COR-L47 (cell line): Measurements from ENCODE around the gene GGT1.
"Not testable (repeated sequence)": the region's sequence is repeated elsewhere in the genome, so short reads cannot be mapped to it uniquely, and the experiment has no call there.

Experiments used
- DNase-seq: peaks from one replicate; lab custom pipeline; 2025; lab: John Stamatoyannopoulos, UW

GGT1 gene

GRCh38 chr22:24584166-24584790, 18.7 kb upstream of the GGT1 start:
- no peak for DNase-seq

GRCh38 chr22:24584871-24585411, 18.1 kb upstream of the GGT1 start:
- DNase-seq, result no peak

GRCh38 chr22:24585461-24585860, 17.5 kb upstream of the GGT1 start:
- no peak for DNase-seq

GRCh38 chr22:24585927-24586546, 17.0 kb upstream of the GGT1 start:
- no peak for DNase-seq

- DNase-seq, result no peak
These were observed 15.7 kb upstream of the GGT1 start for GRCh38 chr22:24587251-24587650.

DNA sequence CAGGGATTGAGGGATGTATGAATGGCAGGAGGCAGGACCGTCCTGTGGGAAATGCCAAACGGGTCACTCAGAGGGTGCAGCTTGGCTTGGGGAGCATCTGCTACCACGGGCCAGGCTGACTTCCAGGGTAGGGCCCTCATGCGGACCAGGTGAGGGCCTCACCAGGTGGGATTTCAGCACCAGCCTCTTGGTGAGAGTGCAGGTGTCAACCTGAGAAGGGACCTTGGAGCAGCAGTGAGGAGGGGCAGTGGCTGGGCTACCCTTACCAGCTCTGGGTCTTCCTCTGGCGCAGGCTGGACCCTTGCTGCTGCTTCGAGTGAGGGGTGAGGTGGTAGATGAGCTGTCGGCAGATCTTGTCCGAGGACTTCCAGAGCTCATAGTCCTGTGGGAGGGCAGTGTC, 15.0 kb upstream of the GGT1 start:
- no peak for DNase-seq

- no peak for DNase-seq
These were observed 14.6 kb upstream of the GGT1 start for GRCh38 chr22:24588381-24588756.

- no peak for DNase-seq
These were observed 14.1 kb upstream of the GGT1 start for GRCh38 chr22:24588757-24589481.

- no peak for DNase-seq
These were observed 13.4 kb upstream of the GGT1 start for GRCh38 chr22:24589518-24590030.

GRCh38 chr22:24590596-24591173, 12.3 kb upstream of the GGT1 start:
- DNase-seq, result no peak

GRCh38 chr22:24591286-24591830, 11.6 kb upstream of the GGT1 start:
- DNase-seq, result no peak

DNA sequence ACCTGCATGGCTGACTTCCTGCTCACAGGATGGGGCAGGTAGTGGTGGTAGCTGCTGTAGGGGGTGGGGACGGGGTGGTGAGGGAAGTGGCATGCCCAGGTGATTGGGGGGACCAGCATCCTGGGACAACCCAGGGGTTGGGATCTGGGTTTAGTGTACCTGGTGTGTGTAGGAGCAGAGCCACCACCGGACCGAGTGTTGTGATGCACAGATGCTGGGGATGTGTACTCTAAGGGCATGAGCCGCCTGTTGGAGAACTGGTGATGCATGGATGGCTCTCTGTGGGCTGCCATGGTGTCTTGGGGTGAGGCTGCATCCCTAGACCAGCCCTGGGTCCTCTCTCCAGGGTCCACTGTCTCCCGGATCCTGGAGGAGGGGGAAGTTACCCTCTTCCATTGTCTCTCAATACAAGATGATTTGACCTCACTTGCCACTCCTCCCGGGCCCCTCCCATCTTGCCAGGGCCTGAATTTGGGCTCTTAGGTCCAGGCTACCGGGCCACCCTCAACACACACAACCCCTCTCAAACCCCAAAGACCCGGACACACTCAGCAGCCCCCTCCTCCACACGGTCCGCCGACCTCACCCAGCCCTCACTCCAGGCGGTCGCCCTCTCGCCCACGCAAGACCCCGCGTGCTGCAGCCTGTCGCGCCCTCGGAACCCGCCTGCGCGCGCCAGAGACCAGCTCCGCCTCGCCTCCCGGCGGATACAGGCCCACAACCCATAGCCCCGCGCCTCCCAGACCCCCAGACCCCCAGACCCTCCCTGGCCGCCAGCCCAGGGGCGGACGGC, 10.7 kb upstream of the GGT1 start:
- no peak for DNase-seq

- no peak for DNase-seq
These were observed 10.0 kb upstream of the GGT1 start, which contains the start of gene LRRC75B for GRCh38 chr22:24592851-24593558. Gene LRRC75B (minus strand): TSS chr22:24593073. CDS start chr22:24593039, 34 bp downstream.

- not testable (repeated sequence) for DNase-seq
These were observed 9.5 kb upstream of the GGT1 start for GRCh38 chr22:24593559-24593835.

DNA sequence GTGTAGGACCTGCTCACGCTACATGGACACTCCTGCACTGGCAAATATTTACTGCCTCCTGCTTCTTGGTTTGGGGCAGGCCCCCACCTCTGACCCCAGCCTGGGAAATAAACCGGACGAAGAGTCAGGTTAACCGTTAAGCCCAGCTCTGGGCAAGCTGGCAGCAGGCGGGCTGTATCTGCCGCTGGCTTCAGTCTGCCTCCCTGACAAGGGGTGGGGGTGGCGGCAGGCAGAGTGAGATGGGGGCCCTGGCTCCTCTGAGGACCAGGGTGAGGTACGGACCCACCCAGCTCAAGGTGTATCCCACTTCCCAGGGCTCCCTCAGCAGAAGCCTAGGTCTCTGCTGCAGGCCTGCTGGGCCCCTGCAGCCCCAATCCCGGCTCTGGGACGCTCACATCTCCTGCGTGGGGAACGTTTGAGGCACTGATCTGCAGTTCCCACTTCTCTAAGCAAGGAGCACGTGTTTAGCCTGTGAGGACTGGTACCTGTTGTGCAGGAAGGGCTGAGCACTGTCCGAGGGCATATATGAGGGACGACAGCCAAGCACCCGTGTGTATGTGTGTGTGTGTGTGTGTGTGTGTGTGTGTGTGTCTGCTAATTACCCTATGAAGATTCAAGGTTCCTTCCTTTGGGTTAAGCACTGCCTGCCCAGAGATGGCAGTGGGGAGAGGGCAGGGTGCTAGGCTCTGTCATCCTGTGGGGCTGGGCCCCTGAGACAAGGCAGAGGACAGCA, 9.0 kb upstream of the GGT1 start:
- no peak for DNase-seq

DNA sequence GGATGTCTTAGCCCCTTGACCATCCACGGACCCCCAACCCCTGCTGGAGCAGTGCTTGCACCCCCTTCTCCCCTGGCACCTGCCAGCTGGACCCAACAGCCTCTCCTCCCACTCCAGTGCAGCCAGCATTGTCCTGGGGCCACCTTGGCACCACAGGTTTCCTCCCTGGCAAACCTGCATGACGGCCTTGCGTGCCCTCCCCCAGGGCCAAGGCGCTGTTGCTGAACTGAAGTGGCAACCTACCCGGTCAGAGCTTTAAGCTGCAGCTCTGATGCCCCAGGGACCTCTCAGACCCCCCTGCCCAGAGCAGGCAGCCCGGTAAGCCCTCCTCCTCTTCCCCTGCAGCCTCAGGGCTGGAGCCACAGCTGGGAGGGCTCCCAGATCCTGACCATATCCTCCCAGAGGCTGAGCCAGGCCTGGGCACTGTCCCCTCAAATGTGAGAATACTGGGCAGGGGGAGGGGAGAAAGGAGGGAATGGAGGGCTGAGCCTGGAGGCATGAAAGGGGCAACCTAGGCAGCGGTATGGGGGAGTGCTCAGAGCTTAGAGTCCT, 8.3 kb upstream of the GGT1 start:
- DNase-seq, result no peak

GRCh38 chr22:24595228-24595627, 7.8 kb upstream of the GGT1 start:
- DNase-seq, result no peak

GRCh38 chr22:24595863-24596262, 7.1 kb upstream of the GGT1 start:
- DNase-seq, result no peak

GRCh38 chr22:24597076-24597475, 5.9 kb upstream of the GGT1 start:
- DNase-seq, result not testable (repeated sequence)

DNA sequence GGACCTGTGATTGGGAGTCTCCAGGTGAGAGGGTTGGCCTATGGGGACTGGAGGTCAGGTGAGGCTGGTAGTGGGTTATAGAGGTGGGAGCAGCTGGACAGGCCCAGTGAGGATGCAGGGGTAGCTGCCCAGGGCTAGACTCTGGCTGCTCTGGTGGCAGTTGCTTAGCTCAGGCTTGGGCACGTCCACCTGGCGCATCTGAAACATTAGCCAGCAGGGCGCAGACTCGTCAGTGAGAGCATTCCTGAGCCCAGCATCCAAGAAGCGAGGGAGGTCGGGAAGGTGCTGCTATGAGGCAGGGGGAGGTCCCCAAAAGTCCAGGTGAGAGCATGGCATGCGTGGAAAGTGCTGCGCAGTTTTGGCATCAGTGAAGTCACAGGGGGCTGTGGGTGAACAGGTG, 3.5 kb upstream of the GGT1 start:
- DNase-seq, result no peak
